ENCODE data around the gene STRIP1.

Gene STRIP1, protein sequence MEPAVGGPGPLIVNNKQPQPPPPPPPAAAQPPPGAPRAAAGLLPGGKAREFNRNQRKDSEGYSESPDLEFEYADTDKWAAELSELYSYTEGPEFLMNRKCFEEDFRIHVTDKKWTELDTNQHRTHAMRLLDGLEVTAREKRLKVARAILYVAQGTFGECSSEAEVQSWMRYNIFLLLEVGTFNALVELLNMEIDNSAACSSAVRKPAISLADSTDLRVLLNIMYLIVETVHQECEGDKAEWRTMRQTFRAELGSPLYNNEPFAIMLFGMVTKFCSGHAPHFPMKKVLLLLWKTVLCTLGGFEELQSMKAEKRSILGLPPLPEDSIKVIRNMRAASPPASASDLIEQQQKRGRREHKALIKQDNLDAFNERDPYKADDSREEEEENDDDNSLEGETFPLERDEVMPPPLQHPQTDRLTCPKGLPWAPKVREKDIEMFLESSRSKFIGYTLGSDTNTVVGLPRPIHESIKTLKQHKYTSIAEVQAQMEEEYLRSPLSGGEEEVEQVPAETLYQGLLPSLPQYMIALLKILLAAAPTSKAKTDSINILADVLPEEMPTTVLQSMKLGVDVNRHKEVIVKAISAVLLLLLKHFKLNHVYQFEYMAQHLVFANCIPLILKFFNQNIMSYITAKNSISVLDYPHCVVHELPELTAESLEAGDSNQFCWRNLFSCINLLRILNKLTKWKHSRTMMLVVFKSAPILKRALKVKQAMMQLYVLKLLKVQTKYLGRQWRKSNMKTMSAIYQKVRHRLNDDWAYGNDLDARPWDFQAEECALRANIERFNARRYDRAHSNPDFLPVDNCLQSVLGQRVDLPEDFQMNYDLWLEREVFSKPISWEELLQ

DNA sequence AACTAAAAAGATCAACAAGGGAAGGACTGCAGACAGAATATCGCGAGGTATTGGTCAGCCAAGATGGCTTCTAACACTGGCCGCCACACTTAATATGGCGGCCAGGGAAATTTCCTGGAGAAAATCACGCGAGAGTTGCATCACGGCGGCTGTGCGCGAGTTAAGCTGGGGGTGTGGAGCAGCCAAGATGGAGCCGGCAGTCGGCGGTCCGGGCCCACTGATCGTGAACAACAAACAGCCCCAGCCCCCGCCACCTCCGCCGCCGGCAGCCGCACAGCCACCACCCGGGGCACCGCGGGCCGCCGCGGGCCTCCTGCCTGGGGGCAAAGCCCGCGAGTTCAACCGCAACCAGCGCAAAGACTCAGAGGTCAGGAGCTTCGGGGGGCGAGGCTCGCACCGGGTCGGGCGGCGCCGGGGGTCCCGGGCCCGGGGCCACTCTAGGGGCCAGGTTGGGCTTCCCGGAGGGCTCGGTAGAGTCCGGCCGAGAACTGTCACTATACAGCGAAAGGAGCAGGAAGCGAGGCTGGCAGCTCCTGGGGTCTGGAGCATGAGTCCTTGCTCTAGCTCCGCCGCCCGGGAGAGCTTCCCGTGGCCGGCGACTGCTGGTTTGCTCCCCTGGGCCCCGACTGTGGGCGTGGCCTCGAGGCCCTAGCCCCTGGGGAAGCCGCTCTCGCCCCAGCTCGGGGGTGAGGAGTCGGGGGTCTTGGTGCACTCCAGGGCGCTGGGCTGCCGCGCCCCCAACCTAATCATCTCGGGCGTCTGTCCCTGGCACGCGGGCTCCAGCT, at the start of gene STRIP1:
Gene STRIP1, plus strand, starts transcription at position 174 of the 785 bp plus-strand sequence. Its CDS starts 14 bp downstream, at position 188.
- peak; percentile 89 to 91 for DNase-seq

DNA sequence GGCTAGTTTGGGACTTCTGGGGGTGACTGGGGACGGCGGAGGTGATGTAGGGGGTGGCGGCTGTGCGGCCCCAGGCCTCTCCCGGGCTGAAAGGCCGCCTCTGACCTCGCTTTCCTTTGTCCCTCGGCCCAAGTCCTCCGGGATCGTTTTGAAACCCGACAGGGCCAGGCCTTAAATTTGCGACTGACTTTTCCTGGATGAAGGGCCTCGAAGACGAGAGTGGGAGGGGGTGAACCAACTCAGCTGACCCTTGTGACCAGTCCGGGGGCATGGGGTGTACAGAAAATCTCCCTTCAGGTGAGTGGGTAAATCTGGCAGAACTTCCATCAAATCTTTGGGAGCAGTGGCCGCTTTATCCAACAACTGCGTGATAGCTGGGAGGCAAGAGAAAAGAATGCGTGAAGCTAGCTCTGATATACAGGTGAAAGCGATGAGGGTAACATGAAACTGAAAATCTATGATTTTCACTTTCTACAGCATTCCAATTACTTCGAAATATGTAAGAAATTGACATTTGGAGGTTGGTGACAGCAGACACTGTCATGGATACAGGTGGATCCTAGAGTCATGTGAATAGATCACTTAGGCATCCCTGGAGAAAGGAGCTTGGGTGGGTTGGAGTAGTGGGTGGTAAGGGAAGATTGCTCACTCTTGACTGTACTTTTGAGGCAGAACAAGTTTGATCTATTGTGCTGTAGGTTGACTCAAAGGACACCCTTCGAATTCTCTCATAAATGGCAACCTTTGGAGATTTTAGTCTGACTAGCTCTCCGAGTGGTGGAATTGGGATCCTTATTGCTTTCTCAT, 49.0 kb upstream of the STRIP1 start:
- DNase-seq = no peak

DNA sequence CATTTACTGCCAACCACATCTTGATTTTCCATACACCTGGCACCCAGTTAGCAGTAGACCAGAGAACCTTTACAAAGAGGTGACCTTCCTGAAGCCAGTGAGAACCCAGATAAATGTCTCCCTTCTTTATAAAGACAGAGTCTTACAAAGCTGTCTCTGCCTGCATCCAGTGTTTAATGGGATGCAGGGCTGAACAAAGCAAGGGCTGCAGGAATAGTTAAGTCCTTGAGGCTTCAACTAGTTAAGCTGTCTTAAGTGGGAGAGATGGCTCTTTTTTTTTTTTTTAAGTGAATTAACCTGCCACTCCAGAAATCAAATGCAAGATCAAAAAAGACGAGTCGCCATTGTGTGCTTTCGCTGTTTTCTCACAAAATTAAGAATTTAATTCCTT, 48.4 kb upstream of the STRIP1 start:
- no peak for DNase-seq

DNA sequence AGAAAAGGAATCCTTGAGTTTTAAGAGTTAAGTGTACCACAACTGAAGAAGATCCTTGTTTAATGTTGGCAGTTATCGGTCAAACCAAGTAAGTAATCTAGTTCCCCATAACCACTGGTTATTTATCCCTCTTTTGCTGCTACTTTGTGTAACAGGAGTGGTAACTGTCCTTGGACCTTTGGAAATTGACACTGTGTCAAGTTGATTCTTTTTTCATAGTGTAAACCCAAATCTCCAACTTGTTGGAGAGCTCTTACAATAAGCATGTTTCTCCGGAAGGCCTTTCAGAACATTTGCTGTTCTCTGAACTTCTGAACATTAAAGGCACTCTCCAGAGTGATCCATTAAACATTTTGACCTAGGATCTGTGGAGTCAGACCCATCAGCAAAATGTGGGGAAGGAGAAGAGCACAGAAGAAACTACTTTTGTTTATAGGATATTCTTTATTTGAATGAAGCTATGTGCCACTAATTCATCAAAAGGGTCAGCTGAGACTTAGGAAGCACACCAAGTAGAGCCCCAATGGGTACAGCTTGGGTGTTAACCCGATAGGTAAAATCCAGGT, 46.0 kb upstream of the STRIP1 start:
- no peak for DNase-seq

DNA sequence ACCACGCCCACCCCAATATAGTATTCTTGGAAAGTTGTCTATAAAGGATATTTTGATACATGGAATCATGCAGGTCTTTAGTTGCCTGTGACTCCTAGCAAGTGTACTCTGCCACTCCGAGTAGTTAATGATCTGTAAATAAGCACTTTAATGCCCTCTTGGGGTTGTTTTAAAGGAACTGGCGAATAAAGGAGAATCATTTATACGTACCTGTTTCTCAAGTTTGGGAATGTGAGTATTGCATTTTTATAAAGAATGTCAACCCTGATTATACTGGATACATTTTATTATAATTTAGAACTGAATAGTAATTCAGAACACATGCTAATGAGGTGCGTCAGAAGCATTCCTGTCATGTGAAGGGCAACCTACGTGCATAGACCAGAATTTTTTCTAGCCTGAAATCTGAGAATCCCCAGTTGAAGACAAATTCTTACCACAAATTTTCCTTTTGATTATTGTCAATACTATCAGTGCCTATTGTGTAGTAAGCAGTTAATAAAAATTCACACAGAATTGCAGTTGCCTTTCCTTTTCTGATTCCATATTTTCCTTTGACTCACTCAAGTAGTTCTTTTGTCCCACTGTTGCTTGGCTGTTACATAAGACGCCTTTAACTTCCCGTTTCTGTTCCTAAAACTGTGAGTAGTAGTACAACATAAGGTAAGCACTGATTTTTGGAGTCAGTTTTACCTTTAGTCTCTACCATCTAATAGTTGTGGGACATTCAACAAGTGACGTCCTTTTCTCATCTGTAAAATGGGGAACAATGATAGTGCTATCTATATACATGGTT, 44.7 kb upstream of the STRIP1 start:
- DNase-seq = no peak

DNA sequence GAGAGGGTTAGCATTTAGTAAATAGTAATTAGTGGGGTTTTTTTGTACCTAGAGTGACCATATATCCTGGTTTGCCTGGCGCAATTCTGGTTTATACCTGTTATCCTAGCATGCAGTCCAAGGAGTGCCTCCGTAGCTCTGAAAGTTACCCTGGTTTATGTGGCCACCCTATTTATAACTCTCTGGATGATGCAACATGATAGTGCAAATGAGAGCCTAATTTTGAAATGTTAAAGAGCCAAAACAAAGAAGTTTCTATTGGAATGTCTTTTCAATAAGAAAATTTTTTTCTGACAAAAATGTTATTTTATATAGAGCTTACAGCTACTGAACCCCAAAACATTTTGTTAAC, 44.1 kb upstream of the STRIP1 start:
- no peak for DNase-seq

DNA sequence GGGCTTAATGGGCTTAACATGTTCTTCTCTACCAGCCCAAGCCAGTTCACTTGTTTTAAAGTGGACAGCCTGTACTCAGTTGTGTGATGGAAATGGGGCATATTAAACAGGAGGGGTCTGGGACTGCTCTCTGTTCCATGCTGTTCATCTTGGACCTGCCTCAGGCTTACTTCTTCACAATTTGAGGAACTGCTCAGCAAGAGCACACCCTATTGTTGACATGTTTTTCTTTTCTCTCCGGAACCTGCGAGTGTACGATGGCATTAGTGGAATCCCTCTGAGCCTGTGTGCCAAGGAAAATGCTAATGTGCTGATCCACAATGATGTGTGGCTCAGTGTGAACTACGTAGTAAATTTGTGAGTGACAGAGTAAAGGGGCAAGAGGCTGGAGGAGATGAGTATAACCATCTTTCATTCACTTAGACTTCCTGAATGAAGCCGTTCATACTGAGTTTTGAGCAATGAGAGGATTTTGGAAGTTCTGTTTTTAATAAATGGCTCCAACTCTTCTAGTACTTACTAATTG, 43.0 kb upstream of the STRIP1 start:
- no peak for DNase-seq

DNA sequence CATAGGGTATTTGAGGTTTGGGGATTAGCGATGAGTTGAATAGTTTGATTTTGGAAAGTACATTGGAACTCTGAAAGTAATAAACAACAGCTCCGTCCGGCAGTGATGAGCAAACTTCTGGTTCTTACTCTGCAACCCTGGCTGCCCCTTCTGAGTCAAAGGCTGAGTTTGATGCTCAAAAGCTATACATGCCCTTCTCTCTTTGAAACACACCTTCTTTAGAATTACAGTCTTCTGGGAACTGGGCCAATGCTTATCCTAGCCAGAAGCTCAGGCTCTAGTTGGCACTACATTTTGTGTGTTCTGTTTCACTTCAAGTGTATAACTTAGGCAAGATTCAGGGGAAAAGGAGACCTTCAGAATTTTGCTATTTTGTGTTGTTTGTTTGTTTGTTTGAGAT, 40.5 kb upstream of the STRIP1 start:
- DNase-seq = no peak

DNA sequence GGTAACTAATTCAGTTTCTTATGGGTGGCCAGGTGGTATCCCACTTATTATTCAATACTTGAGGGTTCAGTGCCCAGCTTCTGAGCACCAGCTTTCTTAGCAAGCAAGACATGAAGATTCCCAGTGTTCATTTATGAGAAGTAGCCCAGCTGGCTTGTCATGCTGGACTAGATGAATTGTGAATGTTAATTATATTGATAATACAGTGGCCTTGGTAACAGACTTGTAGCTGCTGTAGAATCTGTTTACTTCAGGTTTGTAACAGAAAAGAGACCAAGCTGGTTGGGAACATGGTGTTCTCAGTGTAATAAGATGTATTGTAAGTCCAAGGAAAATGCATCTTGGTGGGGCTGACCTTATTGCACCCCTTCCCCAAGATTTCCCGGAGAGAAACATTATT, 39.8 kb upstream of the STRIP1 start:
- DNase-seq = no peak

DNA sequence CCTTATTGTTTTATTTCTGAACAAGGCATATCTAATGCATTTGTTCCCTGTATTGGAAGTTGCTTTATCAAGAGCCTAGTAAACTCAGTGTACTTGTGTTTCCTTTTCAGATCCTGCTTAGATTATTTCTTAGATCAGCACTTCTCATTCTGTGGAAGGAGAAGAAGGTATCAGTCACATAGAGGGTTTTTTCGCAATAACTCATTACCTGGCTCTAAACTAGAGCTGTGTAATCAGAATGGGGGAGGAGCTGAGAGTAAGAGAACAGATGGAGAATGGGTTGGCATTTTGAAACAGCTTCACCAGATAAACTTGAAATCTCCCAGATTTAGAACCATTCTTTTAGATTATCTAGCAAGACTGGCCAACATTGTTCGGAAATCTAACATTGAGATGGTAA, 38.9 kb upstream of the STRIP1 start:
- DNase-seq = no peak

DNA sequence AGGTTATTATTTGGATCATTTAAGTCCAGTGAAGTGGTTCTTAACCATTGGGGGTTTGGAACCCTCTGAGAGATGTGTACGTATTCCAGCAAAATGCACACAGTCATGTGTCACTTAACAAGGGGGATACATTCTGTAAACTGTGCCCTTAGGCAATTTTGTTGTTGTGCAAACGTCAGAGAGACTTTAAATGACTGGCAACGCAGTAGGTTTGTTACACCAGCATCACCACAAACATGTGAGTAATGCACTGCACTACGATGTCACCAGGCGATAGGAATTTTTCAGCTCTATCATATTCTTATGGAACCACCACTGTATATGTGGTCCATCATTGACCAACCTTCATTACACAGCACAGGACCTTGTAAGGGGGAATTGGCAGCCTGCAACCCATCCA, 37.9 kb upstream of the STRIP1 start:
- DNase-seq = no peak

DNA sequence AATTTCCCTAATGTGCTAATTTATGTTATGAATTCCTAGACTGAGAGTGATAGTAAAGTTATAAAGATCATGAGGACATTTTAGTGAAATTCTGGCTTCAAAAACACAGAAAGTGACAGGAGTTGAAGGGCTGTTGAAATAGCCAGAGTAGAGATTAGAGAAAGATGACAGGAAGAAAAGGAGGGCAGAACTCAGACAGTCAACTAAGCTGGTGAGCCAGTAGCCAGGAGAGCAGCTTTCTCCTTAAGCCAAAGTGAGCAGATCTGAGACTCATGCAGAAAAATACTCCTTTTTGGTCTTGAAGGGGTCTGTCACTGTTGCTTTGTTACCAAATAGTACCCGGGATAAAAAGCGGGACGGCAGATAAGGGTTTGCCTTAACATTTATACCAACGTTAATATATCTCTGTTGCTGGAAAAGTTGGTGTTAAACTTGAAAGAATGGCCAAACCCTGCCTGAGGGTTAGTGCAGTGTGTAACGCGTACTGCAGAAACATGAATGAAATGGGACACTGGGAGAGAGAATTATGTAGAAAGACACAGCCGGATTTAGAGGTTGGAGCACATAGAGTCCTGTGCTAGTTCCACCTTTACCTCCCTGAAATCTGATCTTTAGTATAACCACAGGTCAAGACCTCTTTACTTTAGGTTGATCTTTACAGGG, 37.1 kb upstream of the STRIP1 start:
- no peak for DNase-seq

DNA sequence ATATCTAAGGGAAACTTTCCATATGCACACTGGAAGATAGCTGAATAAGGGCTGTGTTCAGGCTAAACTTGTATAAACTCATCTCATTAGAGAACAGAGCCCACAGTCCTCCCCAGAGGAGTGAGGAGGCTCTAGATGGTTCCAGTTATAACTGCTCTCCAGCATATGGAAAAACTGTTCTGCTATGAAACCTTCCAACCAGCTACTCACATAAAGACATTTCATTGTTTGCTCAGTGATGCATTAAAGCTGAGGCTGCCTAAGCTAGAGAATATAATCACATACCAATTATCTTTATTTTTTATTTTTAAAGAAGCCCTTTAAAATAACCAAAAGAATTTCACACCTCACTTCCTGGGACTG, 36.6 kb upstream of the STRIP1 start:
- no peak for DNase-seq

DNA sequence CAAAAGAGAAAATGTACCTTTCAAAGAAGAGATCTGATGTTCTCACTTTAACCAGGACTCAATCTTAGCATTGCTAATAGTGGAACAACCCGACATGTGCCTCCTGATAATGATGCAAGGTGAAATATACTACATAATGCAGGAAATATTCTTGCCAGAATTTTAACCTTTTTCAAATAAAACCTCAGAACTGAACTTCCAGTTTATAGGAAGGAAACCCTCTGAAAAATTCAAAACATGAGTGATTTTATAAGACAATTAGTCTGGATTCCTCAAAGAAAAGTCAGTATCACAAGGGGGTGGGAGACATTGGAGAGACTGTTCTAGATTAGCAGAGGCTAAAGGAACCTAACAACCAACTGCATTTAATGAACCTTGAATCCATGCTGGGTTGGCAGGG, 31.7 kb upstream of the STRIP1 start:
- DNase-seq = no peak

DNA sequence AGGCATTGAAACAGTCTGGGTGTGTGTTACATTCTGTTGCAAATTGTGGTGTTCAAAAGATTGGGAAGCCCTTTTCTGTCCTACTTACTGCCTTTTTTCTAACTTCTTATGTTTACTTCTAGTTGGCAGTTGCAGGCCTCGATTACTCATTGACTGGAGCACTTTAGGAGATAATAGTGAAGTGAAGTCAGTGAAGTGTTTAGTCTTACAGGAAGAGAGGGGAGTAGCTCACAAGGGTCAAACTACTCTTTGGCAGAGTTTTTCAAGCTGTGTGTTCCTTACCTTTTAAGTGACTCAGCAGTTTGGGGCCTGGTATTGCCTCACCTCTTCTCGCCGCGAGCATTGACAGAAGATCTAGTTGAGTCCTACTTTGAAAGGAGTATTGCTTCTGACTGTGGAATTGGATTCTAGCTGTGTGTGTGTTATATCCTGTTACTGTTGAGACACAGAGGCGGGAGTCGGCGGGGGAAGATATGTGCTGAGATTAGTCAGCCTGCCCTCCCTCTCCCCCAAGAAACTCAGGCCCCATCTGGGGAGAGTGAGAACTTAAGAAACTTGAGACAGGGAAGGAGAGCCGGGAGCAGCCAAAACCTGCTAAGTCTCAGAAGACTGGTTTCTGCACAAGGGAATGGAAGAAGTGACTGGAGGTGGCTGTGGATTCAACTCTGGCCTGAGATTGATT, 30.5 kb upstream of the STRIP1 start:
- DNase-seq = peak; percentile 51 to 55

DNA sequence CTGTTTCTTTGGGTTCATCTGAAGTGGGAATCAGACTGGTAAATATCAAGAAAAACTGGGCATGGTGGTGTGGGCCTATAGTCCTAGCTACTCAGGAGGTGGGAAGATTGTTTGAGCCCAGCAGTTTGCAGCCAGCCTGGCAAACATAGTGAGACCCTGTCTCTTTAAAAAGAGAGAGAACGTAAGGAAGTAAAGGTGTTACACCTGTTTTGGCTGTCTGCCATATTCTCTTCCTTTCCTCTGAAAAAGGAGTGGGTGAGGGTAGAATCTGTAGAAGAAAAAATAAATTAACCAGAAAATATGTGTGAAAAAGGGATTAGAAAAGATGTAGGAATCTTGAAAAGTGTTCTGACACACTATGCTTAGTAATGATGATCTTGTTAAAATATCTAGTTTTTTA, 29.8 kb upstream of the STRIP1 start:
- no peak for DNase-seq

DNA sequence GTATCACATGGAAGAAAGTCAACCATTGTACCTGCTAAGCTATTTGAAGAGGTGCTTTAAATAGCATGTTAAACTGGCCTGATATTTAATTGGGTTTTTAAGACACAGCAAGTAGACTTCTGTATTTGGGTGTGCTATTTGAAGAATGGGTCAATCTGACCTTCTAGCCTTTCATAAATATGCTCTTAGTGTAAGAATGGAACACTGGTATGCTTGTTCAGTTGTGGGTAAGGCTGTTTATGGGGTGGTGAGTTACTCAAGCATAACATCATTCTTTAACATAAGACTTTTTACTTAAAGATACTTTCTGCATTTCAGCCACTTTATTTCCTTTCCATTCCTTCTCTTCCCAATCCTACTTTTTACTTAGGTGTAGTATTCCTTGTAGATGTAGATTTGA, 28.5 kb upstream of the STRIP1 start:
- no peak for DNase-seq

DNA sequence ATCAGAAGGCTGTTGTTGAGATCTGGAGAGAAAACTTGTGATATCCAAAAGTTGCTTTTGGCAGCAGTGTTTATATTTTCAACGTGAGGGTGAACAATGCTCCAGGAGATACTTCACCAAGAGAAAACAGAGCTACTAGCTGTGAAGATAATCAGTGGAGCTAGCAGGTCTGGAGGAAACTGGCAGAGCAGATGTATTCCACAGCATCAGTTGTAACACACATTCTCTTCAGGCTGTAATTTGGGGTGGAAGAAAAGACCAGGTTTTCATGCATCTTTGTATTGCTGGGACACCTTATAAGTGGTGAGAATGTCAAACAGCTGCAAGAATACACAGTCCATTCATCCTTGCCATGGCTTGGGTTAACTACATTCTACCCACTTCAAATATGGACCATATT, 27.9 kb upstream of the STRIP1 start:
- no peak for DNase-seq

DNA sequence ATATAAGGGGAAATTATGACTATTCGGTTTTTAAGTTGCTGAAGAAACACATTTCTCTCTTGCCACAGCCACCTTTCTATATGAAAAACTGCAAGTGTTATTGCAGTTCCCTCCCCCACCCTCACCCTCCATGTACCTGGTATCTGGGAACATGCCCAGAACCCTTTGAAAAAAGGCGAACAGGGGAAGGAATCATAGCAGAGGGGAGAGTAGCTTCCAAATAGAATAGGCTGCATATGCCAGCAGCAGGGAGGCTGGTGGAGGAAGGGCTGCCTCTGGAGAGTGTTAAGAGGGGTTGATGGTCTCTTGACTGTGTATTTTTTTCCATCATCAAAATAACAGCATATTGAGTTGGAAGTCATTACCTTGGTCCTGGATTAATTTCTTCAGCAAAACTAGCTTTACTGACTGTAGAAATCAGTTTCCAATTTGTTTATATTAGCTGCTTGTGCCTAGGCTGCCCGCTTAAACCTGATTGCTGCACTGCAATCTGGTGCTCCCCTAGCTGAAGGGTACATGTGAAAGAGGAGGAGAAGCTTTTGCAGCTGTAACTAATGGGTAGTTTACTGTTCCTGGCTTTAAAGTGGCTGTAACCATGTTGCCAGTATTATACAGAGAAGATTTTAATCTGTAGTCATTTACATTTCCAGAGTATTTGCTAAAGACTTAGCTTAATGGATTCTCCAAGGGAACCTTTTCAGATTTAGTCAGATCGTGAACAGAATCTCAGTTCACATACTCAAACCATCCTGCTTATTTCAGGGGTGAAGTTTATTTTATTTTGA, 27.2 kb upstream of the STRIP1 start:
- DNase-seq = no peak

Measured in stimulated activated CD4-positive, alpha-beta T cell treated with anti-CD3 and anti-CD28 coated beads, Interleukin-2, amount 100 ng/mL, for 24 hours (primary cell).